ENCODE data around the gene TEKT5. TPM values are rescaled to one million over a fixed set of nuclear protein-coding genes. Genes with fewer than 3 reads are reported as not detected.

Gene TEKT5
- total RNA-seq, 4 donors from 2014 or later, result 3.0 TPM; not detected in 3

DNA sequence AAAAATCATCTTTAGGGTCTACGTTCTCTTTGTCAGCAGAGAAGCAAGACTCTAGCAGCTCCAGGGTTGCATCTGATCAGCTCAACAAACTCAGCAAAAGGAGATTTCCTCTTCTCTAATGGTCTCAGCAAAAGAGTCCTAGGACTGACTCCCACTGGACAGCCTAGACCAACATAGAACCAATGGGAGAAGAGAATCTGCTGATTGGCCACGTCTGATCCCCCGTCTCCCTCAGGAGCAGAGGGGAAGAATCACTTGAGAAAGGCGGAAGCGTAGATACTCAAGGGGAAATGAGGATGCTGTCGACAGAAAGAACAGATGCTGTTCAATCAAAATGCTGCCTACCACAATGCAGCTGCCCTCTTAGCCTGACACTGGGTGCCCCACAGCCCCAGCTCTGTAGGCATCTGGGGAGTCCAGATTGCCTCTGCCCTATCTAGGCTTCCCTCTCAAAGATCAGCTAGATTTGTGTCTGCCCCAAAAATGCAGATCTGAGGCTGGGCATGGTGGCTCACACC lies 82.8 kb downstream of the TEKT5 start:
- Histone ChIP-seq H3K27ac (no peak overlapping the region), H3K4me3 (replicated peaks in 1 of 3) (no peak overlapping the region), H3K4me1 (peaks cover 2 to 4% of the 10 kb centered on the region in 2 donors), H3K27me3 (no peaks in the 10 kb centered on the region), H3K9me3 (no peaks in the 10 kb centered on the region), H3K36me3 (no peaks in the 10 kb centered on the region)
- 82 to 86% methylated on average over 6 of the region's 6 CpGs for WGBS, 2 donors
- intact Hi-C loops (cut with DNase I), result no loop called here
- TF ChIP-seq POLR2A (IDR thresholded peaks at IDR 0.05), result no peak
- TF ChIP-seq, protein P1, sequence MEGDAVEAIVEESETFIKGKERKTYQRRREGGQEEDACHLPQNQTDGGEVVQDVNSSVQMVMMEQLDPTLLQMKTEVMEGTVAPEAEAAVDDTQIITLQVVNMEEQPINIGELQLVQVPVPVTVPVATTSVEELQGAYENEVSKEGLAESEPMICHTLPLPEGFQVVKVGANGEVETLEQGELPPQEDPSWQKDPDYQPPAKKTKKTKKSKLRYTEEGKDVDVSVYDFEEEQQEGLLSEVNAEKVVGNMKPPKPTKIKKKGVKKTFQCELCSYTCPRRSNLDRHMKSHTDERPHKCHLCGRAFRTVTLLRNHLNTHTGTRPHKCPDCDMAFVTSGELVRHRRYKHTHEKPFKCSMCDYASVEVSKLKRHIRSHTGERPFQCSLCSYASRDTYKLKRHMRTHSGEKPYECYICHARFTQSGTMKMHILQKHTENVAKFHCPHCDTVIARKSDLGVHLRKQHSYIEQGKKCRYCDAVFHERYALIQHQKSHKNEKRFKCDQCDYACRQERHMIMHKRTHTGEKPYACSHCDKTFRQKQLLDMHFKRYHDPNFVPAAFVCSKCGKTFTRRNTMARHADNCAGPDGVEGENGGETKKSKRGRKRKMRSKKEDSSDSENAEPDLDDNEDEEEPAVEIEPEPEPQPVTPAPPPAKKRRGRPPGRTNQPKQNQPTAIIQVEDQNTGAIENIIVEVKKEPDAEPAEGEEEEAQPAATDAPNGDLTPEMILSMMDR (IDR thresholded peaks at IDR 0.05), result no peak
- no peak for DNase-seq

DNA sequence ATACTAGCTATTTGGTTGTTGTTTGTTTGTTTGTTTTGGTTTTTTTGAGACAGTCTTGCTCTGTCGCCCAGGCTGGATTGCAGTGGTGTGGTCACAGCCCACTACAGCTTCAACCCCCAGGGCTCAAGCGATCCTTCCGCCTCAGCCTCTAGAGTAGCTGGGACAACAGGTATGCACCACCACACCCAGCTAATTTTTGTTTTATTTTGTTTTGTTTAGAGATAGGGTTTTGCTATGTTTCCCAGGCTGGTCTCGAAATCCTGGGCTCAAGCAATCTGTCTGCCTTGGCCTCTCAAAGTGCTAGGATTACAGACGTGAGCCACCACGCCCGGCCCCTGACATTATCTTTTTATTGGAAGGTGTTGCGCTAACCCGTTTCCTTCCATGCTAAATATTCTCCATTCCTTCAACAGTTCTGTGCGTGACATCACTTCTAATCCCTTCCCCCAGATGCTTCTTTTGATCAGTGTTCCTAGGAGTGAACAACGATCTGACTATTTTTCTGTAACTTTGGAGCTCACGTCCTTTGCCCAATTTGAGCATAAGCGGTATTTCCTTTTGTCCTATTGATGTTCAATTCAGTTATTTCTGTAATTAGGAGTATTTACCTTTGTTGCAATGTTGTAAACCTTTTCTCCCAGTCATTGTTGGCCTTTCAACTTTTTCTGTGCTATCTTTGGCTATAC lies 84.1 kb downstream of the TEKT5 start:
- WGBS, 2 donors, result 78 to 83% methylated on average over 13 of the region's 13 CpGs
- H3K27ac ChIP-seq, result no peak overlapping the region
- H3K36me3 ChIP-seq, result no peaks in the 10 kb centered on the region
- TF ChIP-seq POLR2A (IDR thresholded peaks at IDR 0.05), result no peak
- TF ChIP-seq, protein P1 (IDR thresholded peaks at IDR 0.05), result no peak
- intact Hi-C loops (cut with DNase I), result no loop called here
- H3K27me3 ChIP-seq, result no peaks in the 10 kb centered on the region
- H3K9me3 ChIP-seq, result no peaks in the 10 kb centered on the region
- H3K4me3 ChIP-seq (replicated peaks in 1 of 3), result no peak overlapping the region
- H3K4me1 ChIP-seq, result no peaks in the 10 kb centered on the region
- DNase-seq, result no peak

DNA sequence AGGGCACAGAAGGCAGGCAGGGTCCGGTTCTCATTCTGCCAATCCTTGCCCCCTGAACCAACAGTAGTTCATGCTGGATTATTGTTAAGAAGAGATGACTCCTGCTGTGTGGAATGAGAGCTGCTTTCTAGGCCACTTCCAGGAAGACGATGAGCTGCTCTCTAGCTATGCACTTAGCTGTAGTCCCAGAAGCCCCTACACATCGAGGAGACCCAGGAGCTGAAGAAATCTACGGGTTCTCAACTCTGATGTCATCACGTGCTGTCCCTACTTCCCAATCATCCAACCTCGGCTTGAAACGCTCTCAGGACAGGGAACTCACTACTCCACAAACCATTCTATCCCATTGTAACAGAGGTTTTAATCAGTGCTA lies 85.3 kb downstream of the TEKT5 start:
- TF ChIP-seq POLR2A (IDR thresholded peaks at IDR 0.05), result no peak
- TF ChIP-seq, protein P1 (IDR thresholded peaks at IDR 0.05), result no peak
- no peaks in the 10 kb centered on the region for H3K36me3 ChIP-seq
- DNase-seq, result no peak
- no peaks in the 10 kb centered on the region for H3K9me3 ChIP-seq
- H3K4me3 ChIP-seq (replicated peaks in 1 of 3), result no peak overlapping the region
- intact Hi-C loops (cut with DNase I), result no loop called here
- no peaks in the 10 kb centered on the region for H3K27me3 ChIP-seq
- H3K4me1 ChIP-seq, result no peaks in the 10 kb centered on the region
- no peak overlapping the region for H3K27ac ChIP-seq
- WGBS, 2 donors, result 53 to 60% methylated on average over 7 of the region's 7 CpGs

DNA sequence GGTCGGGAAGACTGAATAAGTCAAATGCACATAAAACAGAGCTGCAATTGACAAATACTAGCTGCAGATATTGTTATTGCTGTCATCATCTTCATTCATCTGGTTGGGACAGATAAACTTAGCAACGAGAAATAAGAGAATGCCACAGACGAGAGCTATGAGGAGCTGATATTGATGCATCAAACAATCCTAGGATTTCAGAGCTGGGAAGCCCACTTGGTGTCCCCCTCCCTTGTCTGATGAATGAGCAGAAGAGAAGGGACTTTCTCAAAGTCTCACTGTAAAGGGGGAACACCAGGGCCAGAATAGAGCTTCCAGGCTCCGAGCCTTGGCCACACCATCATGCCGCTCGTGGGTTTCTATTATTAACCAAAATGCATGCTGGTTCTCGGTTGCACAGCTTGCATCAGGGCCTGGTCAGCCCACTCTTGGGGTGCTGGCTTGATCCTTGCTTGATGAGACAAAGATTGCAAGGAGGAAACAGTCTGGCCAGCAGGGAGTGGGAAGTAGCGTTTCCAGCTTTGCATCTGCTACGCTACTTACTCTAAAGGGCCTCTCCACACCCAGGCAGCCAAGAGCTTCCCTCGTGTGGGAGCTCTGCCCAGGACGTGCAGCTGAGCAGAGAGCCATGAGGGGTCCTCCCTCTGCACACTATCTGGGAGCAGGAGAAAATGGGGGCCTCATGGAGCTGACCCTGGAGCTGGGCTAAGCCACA lies 85.9 kb downstream of the TEKT5 start:
- no peak for TF ChIP-seq POLR2A (IDR thresholded peaks at IDR 0.05)
- TF ChIP-seq, protein P1 (IDR thresholded peaks at IDR 0.05), result no peak
- H3K4me3 ChIP-seq (replicated peaks in 1 of 3), result no peak overlapping the region
- H3K36me3 ChIP-seq, result no peaks in the 10 kb centered on the region
- 50 to 59% methylated on average over 11 of the region's 11 CpGs for WGBS, 2 donors
- intact Hi-C loops (cut with DNase I), result no loop called here
- no peaks in the 10 kb centered on the region for H3K9me3 ChIP-seq
- no peak overlapping the region for H3K27ac ChIP-seq
- DNase-seq, result no peak
- no peaks in the 10 kb centered on the region for H3K4me1 ChIP-seq
- H3K27me3 ChIP-seq, result no peaks in the 10 kb centered on the region

DNA sequence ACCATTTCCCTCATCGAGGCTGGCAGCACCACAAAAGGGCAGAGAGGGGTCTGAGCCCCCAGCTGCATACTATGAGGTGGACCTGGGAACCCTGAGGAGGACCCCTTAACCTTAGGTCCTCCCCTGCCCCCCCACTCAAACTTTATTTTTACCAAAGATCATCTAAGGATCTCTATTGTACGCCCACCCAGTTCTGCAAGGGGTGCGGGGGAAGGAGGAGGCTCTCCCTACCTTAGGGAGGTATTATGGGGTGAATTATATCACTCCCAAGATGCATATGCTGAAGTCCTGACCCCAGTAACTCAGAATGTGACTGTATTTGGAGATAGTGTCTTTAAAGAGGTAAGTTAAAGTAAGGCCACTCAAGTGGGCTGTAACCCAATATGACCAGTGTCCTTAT lies 87.6 kb downstream of the TEKT5 start:
- Histone ChIP-seq H3K27ac (no peak overlapping the region), H3K9me3 (no peaks in the 10 kb centered on the region), H3K36me3 (no peaks in the 10 kb centered on the region), H3K4me1 (no peaks in the 10 kb centered on the region), H3K27me3 (no peaks in the 10 kb centered on the region), H3K4me3 (replicated peaks in 1 of 3) (no peak overlapping the region)
- intact Hi-C loops (cut with DNase I), result no loop called here
- no peak for TF ChIP-seq POLR2A (IDR thresholded peaks at IDR 0.05)
- TF ChIP-seq, protein P1 (IDR thresholded peaks at IDR 0.05), result no peak
- no peak for DNase-seq
- WGBS, 2 donors, result 71 to 83% methylated on average over 3 of the region's 3 CpGs
